Cardiac muscle cell (in vitro differentiated cells and primary cell): ENCODE results near the gene PACS1. TPM values are rescaled to one million over a fixed set of nuclear protein-coding genes. Genes with fewer than 3 reads are reported as not detected.

Experiments
- DNase-seq, 2 donors: peaks; one replicate each; pipeline versions ENCODE4 v3.0.0 to v3.0.0-alpha.2; 2010 to 2017; ENCODE audit warnings: low read depth in 1 of 2, low spot score in 1 of 2
- H3K27ac ChIP-seq: fragments of 200-600 bp; sonication (generic); 2 replicates; pipeline ENCODE4 v1.5.1; 2016
- H3K27me3 ChIP-seq: fragments of 200-600 bp; sonication (generic); 2 replicates; pipeline ENCODE4 v1.6.0; 2016; ENCODE audit warnings: control low read depth
- H3K36me3 ChIP-seq: fragments of 200-600 bp; sonication (generic); 2 replicates; pipeline ENCODE4 v1.5.1; 2016; ENCODE audit warnings: control low read depth
- H3K4me1 ChIP-seq: fragments of 200-600 bp; sonication (generic); 2 replicates; pipeline ENCODE4 v1.8.1; 2017; ENCODE audit warnings: low read depth, mild to moderate bottlenecking, mixed run types
- H3K4me3 ChIP-seq: fragments of 200-600 bp; sonication (generic); 2 replicates; pipeline ENCODE4 v1.5.1; 2016; ENCODE audit warnings: mild to moderate bottlenecking
- H3K9me3 ChIP-seq: fragments of 200-600 bp; sonication (generic); 2 replicates; pipeline ENCODE4 v1.5.1; 2017; ENCODE audit warnings: low read depth, mild to moderate bottlenecking, control low read depth
- polyA plus RNA-seq: library from polyadenylated mRNA; unstranded; fragments of >200 nt; fragmentation: Nextera tagmentation; extraction: Ambion mirVana; gene quantifications from 2 replicates; pipeline ENCODE4 v1.2.1, GENCODE V29; 2016
- total RNA-seq: library from RNA; depleted of rRNA; stranded (reverse); fragments of >200 nt; gene quantifications from 2 replicates; pipeline ENCODE4 v1.2.3, GENCODE V29; 2016
- TF ChIP-seq, protein P1 (sequence below): IDR thresholded peaks from 2 replicates; pipeline ENCODE4 v1.5.1; 2012; ENCODE audit warnings: low read depth, mild to moderate bottlenecking, low read length

The PACS1 gene
- total and polyA plus RNA-seq, 2 experiments from 2014 or later: 61.6 to 62.1 TPM

- TF ChIP-seq, protein P1, sequence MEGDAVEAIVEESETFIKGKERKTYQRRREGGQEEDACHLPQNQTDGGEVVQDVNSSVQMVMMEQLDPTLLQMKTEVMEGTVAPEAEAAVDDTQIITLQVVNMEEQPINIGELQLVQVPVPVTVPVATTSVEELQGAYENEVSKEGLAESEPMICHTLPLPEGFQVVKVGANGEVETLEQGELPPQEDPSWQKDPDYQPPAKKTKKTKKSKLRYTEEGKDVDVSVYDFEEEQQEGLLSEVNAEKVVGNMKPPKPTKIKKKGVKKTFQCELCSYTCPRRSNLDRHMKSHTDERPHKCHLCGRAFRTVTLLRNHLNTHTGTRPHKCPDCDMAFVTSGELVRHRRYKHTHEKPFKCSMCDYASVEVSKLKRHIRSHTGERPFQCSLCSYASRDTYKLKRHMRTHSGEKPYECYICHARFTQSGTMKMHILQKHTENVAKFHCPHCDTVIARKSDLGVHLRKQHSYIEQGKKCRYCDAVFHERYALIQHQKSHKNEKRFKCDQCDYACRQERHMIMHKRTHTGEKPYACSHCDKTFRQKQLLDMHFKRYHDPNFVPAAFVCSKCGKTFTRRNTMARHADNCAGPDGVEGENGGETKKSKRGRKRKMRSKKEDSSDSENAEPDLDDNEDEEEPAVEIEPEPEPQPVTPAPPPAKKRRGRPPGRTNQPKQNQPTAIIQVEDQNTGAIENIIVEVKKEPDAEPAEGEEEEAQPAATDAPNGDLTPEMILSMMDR: no peak
- H3K4me1 ChIP-seq: no peaks in the 10 kb centered on the region
- H3K36me3 ChIP-seq: peaks cover 10% of the 10 kb centered on the region
- no peak overlapping the region for H3K4me3 ChIP-seq
- H3K27me3 ChIP-seq: no peaks in the 10 kb centered on the region
- DNase-seq: peak in 1 of 2 donors; percentile 12
- no peak overlapping the region for H3K27ac ChIP-seq
- no peaks in the 10 kb centered on the region for H3K9me3 ChIP-seq
These were observed 122.2 kb downstream of the PACS1 start for GRCh38 chr11:66192181-66192863.

DNA sequence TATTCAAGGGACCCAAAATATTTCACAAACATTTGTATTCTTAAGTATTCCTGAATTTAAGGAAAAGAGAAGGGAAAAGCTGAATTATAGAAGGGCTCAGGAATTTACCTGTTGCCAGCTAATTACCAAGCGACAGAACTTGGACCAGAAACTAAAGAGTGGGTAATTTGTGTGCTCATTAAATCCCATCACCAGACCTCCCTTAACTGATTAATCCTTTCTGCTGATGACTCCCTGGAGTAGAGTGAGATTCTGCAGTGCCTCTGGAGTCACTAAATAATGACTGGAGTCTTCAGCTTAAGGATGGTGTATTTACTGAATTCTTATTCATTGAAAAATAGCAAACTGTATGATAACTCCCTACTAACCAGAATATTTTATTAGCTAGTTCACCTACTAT lies 124.3 kb downstream of the PACS1 start:
- no peaks in the 10 kb centered on the region for H3K4me1 ChIP-seq
- H3K4me3 ChIP-seq: no peak overlapping the region
- peaks cover 10% of the 10 kb centered on the region for H3K36me3 ChIP-seq
- TF ChIP-seq, protein P1: no peak
- H3K9me3 ChIP-seq: no peaks in the 10 kb centered on the region
- no peak overlapping the region for H3K27ac ChIP-seq
- no peak for DNase-seq
- H3K27me3 ChIP-seq: no peaks in the 10 kb centered on the region

DNA sequence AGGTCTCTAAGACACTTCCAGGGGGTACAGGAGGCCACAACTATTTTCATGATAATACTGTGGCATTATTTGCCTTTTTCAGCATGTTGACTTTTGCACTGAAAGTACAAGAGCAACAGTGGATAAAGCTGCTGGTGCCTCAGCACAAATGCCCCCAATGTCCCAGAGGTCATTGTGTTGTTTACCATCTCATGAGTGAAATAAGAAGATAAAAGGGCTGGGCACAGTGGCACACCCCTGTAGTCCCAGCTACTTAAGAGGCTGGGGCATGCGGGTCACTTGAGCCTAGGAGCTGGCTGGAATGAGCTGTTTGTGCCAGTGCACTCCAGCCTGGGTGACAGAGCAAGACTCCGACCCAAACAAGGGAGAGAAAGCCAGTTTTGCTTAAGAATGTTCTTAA lies 125.8 kb downstream of the PACS1 start:
- Histone ChIP-seq H3K27me3 (no peaks in the 10 kb centered on the region), H3K27ac (no peak overlapping the region), H3K9me3 (no peaks in the 10 kb centered on the region), H3K36me3 (peaks cover 10% of the 10 kb centered on the region), H3K4me3 (no peak overlapping the region), H3K4me1 (no peaks in the 10 kb centered on the region)
- DNase-seq: no peak
- TF ChIP-seq, protein P1: no peak

GRCh38 chr11:66203847-66204246 lies 133.8 kb downstream of the PACS1 start:
- H3K4me3 ChIP-seq: no peak overlapping the region
- H3K9me3 ChIP-seq: no peaks in the 10 kb centered on the region
- no peak for DNase-seq
- H3K36me3 ChIP-seq: no peaks in the 10 kb centered on the region
- H3K27ac ChIP-seq: no peak overlapping the region
- TF ChIP-seq, protein P1: no peak
- no peaks in the 10 kb centered on the region for H3K27me3 ChIP-seq
- no peaks in the 10 kb centered on the region for H3K4me1 ChIP-seq

DNA sequence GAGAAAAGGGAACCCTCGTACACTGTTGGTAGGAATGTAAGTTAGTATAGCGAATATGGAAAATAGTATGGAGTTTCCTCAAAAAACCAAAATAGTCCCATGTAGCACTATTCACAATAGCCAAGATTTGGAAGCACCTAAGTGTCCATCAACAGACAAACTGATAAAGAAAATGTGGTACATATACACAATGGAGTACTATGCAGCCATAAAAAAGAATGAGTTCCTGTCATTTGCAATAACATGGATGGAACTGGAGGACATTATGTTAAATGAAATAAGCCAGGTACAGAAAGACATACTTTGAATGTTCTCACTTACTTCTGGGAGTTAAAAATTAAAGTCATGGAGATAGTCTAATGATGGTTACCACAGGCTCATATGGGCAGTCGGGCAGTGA lies 134.3 kb downstream of the PACS1 start:
- DNase-seq: no peak
- Histone ChIP-seq H3K4me3 (no peak overlapping the region), H3K4me1 (no peaks in the 10 kb centered on the region), H3K27ac (no peak overlapping the region), H3K36me3 (no peaks in the 10 kb centered on the region), H3K9me3 (no peaks in the 10 kb centered on the region), H3K27me3 (no peaks in the 10 kb centered on the region)
- TF ChIP-seq, protein P1: no peak

DNA sequence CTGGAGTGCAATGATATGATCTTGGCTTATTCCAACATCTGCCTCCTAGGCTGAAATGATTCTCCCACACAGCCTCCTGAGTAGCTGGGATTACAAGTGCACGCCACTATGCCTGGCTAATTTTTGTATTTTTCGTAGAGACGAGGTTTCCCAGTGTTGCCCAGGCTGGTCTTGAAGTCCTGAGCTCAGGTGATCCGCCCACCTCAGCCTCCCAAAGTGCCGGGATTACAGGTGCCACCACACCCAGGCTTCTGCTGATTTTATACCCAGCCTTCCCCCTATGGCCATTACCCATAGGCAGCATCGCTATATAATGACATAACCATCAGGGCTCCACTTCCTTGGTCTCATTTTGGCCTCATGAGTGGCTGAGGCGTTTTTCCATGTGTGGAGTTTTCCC lies 137.7 kb downstream of the PACS1 start:
- Histone ChIP-seq H3K4me1 (no peaks in the 10 kb centered on the region), H3K27me3 (no peaks in the 10 kb centered on the region), H3K9me3 (no peaks in the 10 kb centered on the region), H3K27ac (no peak overlapping the region), H3K36me3 (peaks cover 5% of the 10 kb centered on the region), H3K4me3 (no peak overlapping the region)
- DNase-seq: no peak
- TF ChIP-seq, protein P1: no peak
